GM21619 (cell line): Measurements from ENCODE around the gene PCP2.

ENCODE experiments used
- ATAC-seq: cut with Tn5 transposase; IDR thresholded peaks from one replicate; pipeline ENCODE4 v1.9.1; 2021; ENCODE audit not compliant: unreplicated experiment

PCP2 gene

GRCh38 chr19:7633698-7634097 is at the start of gene PCP2:
PCP2 (minus strand) TSS chr19:7633719; CDS start chr19:7633457, 262 bp downstream.
- no peak for ATAC-seq

GRCh38 chr19:7682175-7682855 is 48.8 kb upstream of the PCP2 start:
- ATAC-seq: no peak

DNA sequence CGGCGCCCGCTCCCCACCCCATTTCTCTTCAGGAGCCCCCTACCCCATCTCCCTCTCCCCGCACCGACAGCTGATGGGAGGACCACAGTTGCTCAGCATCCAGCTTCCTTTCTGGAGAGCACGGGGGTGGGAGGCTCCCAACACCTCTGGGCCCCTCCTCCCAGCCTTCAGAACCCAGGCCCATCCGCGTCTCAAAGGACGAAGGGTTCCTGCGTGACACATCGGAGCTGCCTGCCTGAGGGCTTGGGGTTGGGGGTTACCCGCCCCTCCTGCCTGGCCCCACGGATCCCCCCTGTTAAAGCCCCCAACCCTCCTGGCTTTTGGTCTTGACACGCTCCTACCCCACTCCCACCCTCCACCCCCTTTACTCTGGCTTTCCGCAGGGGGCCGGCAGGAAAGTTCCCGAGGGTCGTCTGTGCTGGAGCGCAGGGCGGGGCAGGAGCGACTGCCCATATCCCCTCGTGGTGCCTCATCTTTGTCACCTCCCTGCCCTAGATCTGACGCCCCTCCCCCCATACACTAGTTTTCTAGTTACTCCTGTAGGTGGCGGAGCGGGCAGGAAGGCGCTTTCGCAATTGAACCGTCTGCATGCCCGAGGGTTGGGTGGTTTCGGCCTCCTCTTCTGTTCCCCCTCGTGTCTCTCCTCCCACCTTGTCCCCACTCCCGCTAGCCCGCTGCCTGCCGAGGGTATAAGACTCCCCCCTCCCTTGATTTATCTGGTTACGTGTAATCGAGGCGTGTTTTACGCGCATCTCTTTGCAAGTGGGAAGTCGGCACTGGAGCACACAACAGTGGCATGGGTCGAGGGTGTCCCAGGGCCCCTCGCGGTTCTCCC is 48.0 kb upstream of the PCP2 start:
- ATAC-seq: no peak

- ATAC-seq: no peak
These were observed 47.3 kb upstream of the PCP2 start, which contains the start of gene TRAPPC5 for GRCh38 chr19:7680606-7681339. TRAPPC5 (plus strand) TSS chr19:7680833; CDS start chr19:7682254, 1,421 bp downstream.

- no peak for ATAC-seq
These were observed 46.5 kb upstream of the PCP2 start for GRCh38 chr19:7679771-7680605.

GRCh38 chr19:7678971-7679751 is 45.6 kb upstream of the PCP2 start:
- no peak for ATAC-seq

- no peak for ATAC-seq
These were observed 44.3 kb upstream of the PCP2 start for GRCh38 chr19:7677669-7678311.

DNA sequence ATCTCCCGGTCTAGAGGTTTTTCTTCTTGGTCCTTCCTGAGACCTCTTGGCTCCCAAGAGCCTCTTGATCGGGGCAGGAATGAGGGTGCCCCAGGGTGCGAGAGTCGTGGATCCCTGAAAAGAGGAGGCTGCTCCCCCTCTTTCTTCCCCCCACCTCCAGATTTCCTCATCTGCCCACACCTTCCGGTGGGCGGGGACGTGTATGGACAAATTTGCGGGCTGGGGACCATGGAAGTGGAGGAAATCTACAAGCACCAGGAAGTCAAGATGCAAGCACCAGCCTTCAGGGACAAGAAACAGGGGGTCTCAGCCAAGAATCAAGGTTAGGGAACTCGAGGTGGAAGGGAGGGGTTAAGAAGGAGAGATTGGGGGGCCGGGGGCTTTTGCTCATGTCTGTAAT is 43.3 kb upstream of the PCP2 start, which contains the start of gene MCEMP1:
Gene MCEMP1, plus strand, starts transcription at position 237 of the 400 bp plus-strand sequence. Its CDS starts 31 bp downstream, at position 268.
- ATAC-seq: no peak

DNA sequence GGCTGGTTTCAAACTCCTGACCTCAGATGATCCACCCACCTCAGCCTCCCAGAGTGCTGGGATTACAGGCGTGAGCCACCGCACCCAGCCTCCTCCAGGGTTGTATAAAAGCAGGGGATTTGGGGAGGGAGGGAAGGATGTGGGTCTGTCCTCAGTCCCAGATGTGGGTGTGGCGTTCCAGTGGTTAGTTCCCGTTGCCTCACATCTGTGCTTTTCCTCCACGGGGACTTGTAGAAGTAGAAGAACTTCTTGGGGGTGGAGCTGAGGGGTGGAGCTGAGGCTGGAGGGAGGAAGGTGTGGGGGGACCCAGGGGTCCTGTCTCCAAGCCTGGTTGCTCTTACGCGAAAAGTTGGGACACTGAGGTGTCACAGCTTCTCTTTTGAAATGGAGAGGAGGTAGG is 42.9 kb upstream of the PCP2 start:
- ATAC-seq: no peak

DNA sequence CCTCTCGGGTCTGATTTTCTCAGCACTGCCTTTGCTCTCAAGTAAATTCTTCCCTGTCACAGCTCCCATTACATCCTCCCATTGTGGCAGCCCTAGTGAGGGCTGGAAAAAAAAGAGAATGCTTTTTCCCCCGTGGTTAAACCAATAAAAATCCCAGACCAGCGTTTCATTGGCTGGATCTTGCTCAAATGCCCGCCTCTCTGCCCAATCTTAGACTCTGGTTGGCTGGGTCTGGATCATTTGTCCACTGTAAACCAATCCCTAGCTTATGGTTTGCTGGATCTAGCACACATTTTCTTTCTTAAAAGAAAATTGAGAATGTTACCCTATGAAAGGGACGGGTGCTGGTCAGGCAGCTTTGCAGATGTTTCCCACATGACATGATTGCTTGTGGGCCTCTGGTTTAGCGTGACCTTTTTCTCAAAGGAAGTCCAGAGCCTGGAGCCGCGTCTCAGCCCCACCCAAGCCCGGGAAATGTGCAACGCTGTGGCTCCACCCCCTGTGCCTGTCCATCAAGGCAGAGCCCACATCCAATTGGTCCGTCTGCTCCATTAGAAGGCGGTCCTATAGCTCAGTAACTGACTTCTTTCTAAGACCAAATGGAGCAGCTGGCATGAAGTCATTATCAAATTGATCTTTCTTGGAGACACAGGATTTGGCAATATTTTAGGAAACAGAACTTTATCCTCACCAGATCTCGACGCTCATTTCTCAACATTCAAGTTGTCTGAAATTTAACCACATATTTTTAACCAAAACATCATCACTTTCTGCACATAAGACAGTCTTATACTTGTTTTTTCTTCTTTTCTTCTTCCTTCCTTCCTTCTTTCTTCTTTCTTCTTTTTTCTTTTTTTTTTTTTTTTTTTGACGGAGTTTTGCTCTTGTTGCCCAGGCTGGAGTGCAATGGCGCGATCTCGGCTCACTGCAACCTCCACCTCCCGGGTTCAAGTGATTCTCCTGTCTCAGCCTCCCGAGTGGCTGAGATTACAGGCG is 40.8 kb upstream of the PCP2 start:
- no peak for ATAC-seq

DNA sequence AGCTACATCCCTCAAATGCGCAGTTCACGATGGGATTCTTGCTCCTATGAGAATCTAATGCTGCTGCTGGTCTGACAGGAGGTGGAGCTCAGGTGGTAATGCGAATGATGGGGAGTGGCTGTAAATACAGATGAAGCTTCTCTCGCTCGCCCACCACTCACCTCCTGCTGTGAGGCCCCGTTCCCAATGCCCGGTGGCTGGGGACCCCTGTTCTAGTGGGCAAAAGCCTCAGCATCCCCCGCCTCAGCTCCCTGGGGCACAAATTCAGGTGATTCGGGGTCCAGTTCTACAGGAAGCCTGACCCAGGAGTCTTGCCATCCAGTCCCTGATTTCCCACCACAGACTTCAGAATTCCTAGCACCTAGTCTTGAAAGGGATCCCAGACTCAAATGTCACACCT is 39.0 kb upstream of the PCP2 start:
- ATAC-seq: no peak

- no peak for ATAC-seq
These were observed 37.3 kb upstream of the PCP2 start for GRCh38 chr19:7670790-7671189.

GRCh38 chr19:7670150-7670783 is 36.7 kb upstream of the PCP2 start:
- ATAC-seq: no peak

DNA sequence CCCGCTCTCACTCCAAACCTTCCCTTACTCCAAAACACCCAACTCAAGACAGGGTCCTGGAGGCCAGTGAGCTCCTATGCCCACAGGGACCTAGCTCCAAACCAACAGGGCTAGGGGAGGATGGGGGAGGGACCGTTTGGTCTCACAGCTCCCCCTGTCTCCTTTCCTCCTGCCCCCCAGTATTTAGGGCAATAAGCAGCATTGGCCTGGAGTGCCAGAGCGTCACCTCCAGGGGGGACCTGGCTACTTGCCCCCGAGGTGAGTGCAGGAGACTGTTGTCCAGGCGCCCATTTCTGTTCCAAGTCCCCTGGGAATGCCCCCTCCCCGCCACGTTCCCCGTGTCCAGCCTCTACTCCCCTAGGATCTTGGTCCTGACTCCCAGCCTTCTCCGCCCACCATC is 36.1 kb upstream of the PCP2 start:
- ATAC-seq: no peak

GRCh38 chr19:7668842-7669241 is 35.3 kb upstream of the PCP2 start, which contains the start of gene RETN:
RETN (plus strand) TSS chr19:7669049; CDS start chr19:7669327, 278 bp downstream.
- no peak for ATAC-seq

DNA sequence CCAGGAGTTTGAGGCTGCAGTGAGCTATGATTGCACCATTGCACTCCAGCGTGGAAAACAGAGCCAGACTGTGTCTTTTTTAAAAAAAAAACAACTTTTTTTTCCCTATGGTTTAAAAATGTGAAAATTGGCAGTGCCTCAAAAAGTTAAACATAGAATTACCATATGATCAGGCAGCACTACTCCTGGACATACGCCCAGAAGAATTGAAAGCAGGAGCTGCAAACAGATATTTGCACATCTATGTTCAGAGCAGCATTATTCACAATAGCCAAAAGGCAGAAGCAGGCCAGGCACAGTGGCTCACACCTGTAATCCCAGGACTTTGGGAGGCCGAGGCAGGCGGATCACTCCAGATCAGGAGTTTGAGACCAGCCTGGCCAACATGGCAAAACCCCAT is 31.6 kb upstream of the PCP2 start:
- no peak for ATAC-seq

DNA sequence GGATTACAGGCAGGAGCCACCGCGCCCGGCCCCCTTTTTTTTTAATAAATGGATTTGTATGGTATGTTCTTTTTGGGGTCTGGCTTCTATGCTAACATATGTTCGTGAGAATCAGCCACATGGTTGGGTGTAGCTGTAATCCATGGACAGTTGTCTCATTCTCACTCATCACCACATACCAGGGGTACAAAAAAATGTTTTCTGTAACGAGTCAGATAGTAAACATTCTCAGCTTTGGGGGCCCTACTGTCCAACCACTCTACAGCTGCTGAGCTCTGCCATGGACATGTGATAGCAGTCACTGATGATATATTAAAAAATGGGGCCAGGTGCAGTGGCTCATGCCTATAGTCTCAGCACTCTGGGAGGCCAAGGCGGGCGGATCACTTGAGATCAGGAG is 30.2 kb upstream of the PCP2 start:
- no peak for ATAC-seq

- no peak for ATAC-seq
These were observed 29.1 kb upstream of the PCP2 start for GRCh38 chr19:7662657-7663056.
